ENCODE measurements around the gene CRADD. TPM values are rescaled to one million over a fixed set of nuclear protein-coding genes. Genes with fewer than 3 reads are reported as not detected.

CRADD gene
- total RNA-seq, 1 donor from 2014 or later: 9.8 TPM

- peaks cover 3% of the 10 kb centered on the region for H3K36me3 Mint-ChIP-seq (ENCODE audit: low read depth)
- TF ChIP-seq CTCF (conservative IDR thresholded peaks at IDR 0.05): no peak
- H3K9me3 Mint-ChIP-seq: no peaks in the 10 kb centered on the region
- H3K4me3 Mint-ChIP-seq: peak overlapping the region; percentile 27
- peaks cover 57% of the 10 kb centered on the region for H3K4me1 Mint-ChIP-seq
- peaks cover 2% of the 10 kb centered on the region for H3K27me3 Mint-ChIP-seq (ENCODE audit: low read depth)
- no peak for DNase-seq (ENCODE audit: low read depth, low spot score)
- peak overlapping the region; percentile 78 for H3K27ac Mint-ChIP-seq (ENCODE audit: unreplicated experiment)
These were observed 68.1 kb downstream of the CRADD start for GRCh38 chr12:93745286-93745685.

- no peak for DNase-seq (ENCODE audit: low read depth, low spot score)
- Mint-ChIP-seq H3K4me3 (no peak overlapping the region), H3K27ac (ENCODE audit: unreplicated experiment) (no peak overlapping the region), H3K27me3 (ENCODE audit: low read depth) (peaks cover 2% of the 10 kb centered on the region), H3K9me3 (no peaks in the 10 kb centered on the region), H3K36me3 (ENCODE audit: low read depth) (peaks cover 3% of the 10 kb centered on the region), H3K4me1 (peaks cover 54% of the 10 kb centered on the region)
- no peak for TF ChIP-seq CTCF (conservative IDR thresholded peaks at IDR 0.05)
These were observed 69.5 kb downstream of the CRADD start for GRCh38 chr12:93746572-93747168.

GRCh38 chr12:93748672-93749383, 71.7 kb downstream of the CRADD start:
- no peak overlapping the region for H3K4me3 Mint-ChIP-seq
- no peak for TF ChIP-seq CTCF (conservative IDR thresholded peaks at IDR 0.05)
- H3K4me1 Mint-ChIP-seq: peaks cover 35% of the 10 kb centered on the region
- H3K27me3 Mint-ChIP-seq (ENCODE audit: low read depth): no peaks in the 10 kb centered on the region
- no peak for DNase-seq (ENCODE audit: low read depth, low spot score)
- peaks cover 13% of the 10 kb centered on the region for H3K36me3 Mint-ChIP-seq (ENCODE audit: low read depth)
- H3K9me3 Mint-ChIP-seq: peaks cover 10% of the 10 kb centered on the region
- H3K27ac Mint-ChIP-seq (ENCODE audit: unreplicated experiment): no peak overlapping the region

GRCh38 chr12:93749515-93749914, 72.3 kb downstream of the CRADD start:
- Mint-ChIP-seq H3K9me3 (peaks cover 13% of the 10 kb centered on the region), H3K36me3 (ENCODE audit: low read depth) (peaks cover 17% of the 10 kb centered on the region), H3K4me1 (peaks cover 29% of the 10 kb centered on the region), H3K27ac (ENCODE audit: unreplicated experiment) (no peak overlapping the region), H3K4me3 (no peak overlapping the region), H3K27me3 (ENCODE audit: low read depth) (no peaks in the 10 kb centered on the region)
- TF ChIP-seq CTCF (conservative IDR thresholded peaks at IDR 0.05): no peak
- no peak for DNase-seq (ENCODE audit: low read depth, low spot score)

GRCh38 chr12:93750056-93750455, 72.9 kb downstream of the CRADD start:
- Mint-ChIP-seq H3K27ac (ENCODE audit: unreplicated experiment) (no peak overlapping the region), H3K27me3 (ENCODE audit: low read depth) (no peaks in the 10 kb centered on the region), H3K9me3 (peaks cover 16% of the 10 kb centered on the region), H3K4me1 (peaks cover 29% of the 10 kb centered on the region), H3K36me3 (ENCODE audit: low read depth) (peaks cover 21% of the 10 kb centered on the region), H3K4me3 (no peak overlapping the region)
- TF ChIP-seq CTCF (conservative IDR thresholded peaks at IDR 0.05): no peak
- no peak for DNase-seq (ENCODE audit: low read depth, low spot score)
